GM04503 (cell line): Measurements from ENCODE around the gene ATG16L2.
"Not testable (repeated sequence)": the region's sequence is repeated elsewhere in the genome, so short reads cannot be mapped to it uniquely, and the experiment has no call there.

ENCODE experiments used
- DNase-seq: peaks from one replicate; pipeline ENCODE4 v3.0.0-alpha.2; 2012; ENCODE audit warnings: low read depth

Gene ATG16L2

DNA sequence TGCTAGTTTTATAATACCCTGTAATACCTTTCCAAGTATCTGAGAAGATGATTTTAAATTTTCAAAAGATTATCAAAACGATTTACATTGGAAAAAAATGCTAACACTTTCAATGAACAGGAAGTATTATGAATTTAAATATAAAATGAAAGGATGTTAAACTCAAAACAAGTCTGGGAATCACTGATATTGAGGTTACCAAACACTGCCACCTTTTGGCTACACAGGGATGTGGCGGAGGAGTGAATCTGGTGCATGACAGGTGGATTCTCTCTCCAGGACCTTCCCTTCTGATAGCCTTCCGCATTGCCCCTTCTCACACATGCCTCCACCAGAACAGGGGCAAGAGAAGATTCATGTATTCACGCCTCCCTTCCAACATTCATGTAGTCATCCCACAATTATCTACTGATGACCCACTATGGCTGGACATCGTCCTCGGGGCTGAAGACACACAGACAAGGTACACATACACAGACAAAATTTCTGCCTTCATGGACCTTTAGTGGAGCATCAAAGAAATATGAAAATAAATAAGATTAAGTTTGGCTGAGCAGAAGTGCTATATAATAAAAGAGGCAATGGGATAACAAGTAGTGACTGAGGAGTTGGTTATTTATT lies 34.7 kb downstream of the ATG16L2 start:
- DNase-seq = no peak

DNA sequence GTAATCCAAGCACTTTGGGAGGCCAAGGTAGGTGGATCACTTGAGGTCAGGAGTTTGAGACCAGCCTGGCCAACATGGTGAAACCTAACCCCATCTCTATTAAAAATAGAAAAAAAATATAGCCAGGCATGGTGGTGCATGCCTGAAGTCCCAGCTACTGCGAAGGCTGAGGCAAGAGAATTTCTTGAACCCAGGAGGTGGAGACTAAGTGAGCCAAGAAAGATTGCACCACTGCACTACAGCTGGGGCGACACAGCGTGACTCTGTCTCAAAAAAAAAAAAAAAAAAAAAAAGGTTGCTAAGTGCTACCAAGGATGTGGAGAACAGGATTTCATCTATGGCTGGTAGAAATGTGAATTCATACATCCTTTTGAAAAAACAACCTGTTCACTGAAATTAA lies 36.6 kb downstream of the ATG16L2 start:
- no peak for DNase-seq

DNA sequence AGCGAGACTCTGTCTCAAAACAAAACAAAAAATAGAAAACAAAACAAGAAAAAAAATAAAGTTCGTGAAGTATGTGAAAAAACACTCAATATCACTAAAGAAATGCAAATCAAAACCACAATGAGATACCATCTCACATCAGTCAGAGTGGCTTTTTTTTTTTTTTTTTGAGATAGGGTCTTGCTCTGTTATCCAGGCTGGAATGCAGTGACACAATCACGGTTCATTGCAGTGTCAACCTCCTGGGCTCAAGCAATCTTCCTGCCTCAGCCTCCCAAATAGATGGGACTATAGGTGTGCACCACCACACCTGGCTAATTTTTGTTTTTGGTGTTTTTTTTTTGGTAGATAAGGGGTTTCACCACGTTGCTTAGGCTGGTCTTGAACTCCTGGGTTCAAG lies 37.5 kb downstream of the ATG16L2 start:
- no peak for DNase-seq

DNA sequence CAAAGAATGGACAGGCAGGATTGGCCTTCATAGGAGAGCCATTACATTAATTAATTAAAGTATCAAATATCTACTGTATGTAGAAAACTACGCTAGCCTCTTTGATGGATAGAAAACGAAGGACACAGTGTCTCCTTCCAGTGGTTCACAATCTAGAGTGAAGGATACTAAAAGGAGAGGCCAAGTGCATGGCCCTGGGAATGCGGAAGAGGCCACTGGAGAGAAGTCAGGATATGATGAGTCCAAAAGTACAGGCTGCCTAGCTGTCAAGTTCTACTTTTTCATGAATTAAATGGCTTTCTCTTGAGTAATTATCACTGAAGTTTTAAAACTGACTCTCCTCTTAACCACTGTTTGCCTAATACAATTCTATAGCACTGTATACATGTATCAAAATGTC lies 41.9 kb downstream of the ATG16L2 start:
- no peak for DNase-seq

DNA sequence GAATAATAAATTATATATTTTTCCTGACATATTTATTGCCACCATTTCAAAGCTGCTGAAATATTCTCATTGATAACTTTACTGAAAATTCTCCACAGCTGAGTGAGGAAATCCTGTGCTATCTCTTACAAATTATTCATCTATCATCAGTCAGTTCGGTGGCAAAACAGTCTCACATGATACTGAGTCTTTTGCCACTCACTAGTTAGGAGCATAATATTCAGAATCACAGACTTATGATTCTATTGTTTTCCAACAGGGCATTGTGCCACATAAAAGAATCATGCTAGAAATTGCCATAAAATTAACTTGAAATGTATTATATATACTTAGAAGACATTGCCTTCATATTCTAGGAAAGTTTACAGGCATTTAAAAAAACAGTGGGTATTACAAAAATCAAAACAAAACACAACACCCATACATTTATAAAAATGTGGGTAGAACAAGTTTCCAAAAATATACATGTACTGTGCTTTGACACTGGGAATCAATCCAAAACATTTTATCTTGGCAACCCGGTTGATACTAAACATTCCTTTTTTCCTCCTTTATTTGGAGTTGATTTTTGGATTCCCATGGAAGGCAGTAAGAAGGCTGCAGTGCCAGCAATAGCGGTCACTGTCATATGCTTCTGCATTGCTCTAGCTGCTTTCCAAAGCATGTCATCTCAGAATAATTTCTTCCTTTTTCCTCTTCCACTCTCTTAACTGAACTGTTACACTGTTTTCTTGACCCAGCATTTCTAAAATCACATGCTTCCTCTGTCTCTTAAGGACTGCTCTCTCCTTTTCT lies 42.5 kb downstream of the ATG16L2 start:
- DNase-seq = no peak

DNA sequence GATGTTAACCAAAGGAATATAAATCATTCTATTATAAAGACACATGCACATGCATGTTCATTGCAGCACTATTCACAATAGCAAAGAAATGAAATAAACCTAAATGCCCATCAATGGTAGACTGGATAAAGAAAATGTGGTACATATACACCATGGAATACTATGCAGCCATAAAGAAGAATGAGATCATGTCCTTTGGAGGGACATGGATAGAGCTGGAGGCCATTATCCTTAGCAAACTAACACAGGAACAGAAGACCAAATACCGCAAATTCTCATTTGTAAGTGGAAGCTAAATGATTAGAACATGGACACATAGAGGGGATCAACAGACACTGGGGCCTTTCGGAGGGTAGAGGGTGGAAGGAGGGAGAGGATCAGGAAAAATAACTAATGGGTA lies 44.1 kb downstream of the ATG16L2 start:
- not testable (repeated sequence) for DNase-seq

DNA sequence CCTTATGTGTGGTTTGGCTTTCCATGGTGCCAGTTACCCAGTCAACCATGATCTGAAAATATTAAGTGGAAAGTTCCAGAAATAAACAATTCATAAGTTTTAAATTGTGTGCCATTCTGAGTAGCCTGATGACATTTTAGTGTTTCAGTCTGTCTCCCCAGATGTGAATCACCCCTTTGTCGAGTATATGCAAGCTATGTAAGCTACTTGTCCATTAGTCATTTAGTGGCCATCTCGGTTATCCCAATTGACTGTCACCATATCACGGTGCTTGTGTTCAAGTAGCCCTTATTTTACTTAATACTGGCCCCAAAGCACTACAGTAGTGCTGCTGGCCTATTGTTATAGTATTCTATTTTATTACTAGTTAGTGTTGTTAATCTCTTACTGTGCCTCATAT lies 44.9 kb downstream of the ATG16L2 start:
- no peak for DNase-seq

DNA sequence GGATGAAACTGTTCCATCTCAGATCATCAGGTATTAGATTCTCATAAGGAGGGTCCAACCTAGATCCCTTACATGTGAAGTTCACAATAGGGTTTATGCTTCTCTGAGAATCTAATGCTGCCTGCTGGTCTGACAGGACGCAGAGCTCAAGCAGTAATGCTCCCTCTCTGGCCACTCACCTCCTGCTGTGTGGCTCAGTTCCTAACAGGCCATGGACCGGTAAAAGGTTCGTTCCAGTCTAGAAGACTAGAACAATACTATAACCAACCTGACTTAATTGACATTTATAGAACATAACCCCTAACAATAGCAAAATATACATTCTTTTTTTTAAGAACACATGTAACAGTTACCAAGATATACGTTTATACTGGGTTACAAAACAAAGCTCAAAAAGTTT lies 45.8 kb downstream of the ATG16L2 start:
- DNase-seq = no peak

DNA sequence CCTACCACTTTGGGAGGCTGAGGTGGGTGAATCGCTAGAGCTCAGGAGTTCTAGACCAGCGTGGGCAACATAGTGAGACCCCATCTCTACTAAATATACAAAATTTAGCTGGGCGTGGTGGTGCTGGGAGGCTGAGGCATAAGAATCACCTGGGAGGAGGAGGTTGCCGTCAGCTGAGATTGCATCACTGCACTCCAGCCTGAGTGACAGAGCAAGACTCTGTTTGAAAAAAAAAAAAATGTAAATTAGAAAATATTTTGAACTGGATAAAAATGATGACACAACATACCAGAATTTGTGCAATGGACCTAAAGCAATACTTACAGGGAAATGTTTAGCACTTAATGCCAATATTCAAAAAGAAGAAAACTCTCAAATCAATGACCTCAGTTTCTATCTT lies 46.4 kb downstream of the ATG16L2 start:
- DNase-seq = no peak

DNA sequence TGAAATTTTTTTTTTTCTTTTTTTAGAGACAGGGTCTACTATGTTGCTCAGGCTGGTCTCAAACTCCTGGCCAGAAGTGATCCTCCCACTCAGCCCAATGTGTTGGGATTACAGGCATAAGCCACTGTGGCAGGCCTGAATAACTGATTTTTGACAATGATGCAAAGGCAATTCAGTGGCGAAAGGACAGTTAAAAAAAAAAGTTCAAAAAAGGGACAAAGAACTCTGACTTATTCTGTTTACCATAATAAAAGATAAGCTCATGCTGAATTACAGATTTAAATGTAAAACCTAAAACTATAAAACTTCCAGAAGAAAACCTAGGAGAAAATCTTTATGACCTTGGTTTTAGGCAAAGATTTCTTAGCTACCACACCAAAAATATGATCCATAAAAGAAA lies 48.9 kb downstream of the ATG16L2 start:
- no peak for DNase-seq

DNA sequence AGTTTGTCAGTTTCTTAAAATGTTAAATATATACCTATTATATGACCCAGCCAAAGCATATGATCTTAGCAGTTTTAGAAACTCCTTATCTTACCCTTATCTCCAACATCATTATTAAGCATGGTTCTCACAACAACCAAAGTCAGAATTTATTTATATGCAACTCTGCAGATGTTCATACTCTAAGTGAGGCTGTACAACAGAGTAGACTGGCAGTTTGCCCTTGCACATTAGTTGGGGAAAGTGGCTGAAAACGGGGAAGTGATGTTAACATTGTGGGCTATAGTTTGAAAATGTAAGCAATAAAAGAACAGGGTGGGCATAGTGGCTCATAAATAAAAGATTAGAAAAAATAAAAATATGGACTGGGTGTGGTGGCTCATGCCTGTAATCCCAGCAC lies 49.7 kb downstream of the ATG16L2 start:
- DNase-seq = no peak

DNA sequence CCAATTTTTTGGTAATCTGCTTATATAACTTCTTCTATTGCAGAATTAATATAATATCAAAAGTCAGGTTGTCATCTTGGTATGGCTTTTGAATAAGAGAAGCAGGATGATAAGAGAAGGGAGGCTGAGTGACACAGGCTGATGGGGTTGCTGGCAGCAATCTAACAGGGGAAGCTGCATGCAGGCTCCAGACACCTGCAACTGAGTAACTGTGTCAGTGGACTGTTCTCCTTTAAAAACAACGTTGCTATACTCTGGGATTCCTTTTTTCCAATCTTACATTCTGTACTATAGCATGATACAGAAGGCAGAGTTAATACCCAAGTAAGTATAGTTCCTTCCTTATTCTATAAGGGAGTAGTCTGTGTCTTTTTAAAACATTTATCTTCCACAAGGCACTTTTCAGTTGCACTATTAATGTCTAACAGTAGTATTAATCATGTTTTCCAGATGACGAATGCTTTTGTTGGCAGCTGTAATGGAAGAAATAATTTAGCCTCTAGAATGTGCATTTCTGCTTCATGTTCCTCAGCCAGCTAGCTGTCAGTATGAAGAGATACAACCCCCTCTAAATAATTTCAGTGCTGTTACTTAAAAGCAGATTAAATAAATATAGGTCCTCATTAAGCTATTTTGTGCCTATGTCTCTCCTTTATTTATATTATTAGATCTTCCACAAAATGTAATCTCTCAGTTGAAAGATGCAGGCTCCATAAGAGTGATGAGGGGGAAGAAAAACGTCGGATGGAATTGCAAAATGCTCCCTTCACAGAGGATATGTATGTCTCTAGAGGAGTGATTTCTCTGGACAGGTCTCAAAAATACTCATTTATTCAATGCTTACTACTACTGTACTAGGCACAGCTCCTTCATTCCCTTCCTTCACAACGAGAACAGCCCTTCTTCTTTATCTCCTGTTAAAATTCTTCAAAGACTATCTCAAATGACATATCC lies 50.8 kb downstream of the ATG16L2 start:
- DNase-seq = no peak

DNA sequence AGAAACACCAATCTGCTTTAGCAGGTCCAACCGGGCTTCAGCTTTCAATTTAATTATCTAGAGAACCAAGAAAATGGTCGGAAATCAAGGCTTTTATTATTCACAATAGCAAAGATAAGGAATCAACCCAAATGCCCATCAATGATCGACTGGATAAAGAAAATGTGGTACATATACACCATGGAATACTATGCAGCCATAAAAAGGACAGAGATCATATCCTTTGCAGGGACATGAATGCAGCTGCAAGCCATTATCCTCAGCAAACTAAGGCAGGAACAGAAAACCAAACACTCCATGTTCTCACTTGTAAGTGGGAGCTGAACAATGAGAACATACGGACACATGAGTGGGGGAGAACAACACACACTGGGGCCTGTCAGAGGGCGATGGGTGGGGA lies 53.8 kb downstream of the ATG16L2 start:
- DNase-seq = no peak

DNA sequence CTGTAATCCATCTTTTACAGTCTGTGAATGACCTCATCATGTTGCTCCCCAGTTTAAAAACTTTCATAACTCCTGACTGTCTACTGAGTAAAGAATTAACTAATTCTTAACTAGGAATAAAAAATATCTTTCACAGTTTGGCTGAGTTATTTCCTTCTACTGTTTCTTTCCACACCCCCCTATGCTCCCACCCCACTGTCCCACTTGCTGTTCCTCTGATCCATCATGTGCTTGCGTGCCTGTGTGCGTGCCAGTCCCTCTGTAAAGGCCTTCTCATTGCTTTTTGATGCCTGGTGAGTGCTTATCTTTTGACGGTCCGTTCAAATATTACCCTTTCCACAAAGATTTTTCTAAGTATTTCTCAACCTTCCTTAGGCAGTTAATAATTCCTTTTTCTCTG lies 55.6 kb downstream of the ATG16L2 start:
- DNase-seq = no peak

DNA sequence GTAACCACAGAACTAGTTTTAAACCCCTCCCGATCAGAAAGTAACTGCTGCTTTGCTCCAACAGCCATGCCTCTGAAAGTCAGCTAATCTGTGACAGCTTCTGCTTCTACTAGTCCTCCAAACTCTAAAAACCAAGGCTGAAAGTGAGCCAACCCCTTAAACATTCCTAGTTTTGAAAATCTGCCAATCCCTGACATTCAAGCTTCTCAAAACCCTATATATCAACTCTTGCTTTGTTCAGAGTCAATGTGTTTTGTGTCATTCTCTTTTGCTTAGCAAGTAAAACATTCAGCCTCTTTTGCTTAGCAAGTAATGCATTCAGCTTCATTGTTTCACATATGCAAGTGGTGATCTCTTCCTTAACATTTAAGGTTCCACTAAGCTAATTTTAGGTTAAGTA lies 56.9 kb downstream of the ATG16L2 start:
- DNase-seq = no peak

DNA sequence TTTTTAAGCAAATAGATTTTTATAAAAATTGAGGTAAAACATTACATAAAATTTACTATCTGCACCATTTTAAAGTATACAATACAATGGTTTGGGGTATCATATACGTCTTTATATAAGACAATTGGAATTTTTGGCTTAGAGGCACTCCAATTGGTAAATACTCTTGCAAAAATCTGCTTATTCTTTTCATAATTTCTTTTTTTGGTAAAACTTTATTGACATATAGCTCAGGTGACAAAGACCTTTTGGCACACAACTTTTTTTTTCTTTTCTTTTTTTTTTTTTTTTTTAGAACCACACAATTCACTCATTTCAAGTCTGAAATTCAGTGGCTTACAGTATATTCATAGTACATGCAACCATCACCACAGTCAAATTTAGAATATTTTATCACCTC lies 57.8 kb downstream of the ATG16L2 start:
- DNase-seq = no peak

DNA sequence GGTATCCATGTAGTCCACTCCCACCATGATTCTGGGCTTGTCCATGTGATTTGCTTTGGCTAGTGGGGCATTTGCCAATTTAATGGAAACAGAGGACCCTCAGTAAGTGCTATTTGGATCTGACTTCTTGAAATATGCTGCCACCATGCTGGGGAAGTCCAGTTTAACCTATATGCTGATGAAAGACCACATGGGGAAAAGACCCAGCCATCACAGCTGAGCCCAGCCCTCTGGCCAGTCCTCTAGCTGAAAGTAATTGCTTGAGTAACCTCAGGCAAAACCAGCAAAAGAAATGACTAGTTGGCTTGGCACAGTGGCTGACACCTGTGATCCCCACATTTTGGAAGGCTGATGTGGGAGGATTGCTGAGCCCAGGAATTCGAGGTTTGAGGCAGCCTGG lies 61.5 kb downstream of the ATG16L2 start:
- DNase-seq = no peak

DNA sequence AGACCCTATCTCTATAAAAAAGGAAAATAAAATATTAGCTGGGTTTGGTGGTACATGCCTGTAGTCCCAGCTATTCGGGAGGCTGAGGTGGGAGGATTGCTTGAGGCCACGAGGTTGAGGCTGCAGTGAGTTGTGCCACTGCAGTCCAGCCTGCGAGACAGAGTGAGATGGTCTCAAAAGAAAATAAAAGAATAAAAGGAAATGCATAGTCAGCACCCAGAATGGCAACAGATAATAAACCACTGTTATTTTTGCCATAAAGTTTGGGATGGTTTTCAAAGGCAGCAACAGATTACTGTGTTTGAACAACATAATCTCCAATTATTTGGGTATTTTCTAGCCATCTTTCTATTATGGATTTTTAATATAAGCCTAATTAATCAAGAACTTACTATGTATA lies 61.9 kb downstream of the ATG16L2 start:
- DNase-seq = no peak
